ENCODE results near the gene UST.
A peak's percentile ranks its signal among the peaks of the same experiment; 100 is the strongest.

UST gene

DNA sequence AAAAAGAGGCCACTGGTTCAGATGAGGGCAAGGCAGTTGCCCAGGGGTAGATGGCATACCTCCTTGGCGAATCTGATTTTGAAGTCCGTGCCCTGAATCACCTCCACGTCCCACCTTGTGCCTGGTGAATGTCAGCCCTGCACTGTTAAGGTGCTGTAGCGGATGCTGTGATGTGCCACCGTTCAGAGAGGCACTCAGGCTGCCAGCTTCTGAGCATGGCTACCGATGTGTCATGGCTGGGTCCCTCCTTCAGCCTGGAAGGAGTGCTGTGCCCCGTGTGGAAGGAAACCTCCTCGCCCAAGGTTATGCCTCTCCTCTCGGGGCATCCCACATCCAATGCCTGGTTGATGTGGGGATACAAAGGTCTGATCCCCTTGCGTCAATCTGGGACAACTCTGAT, 43.6 kb downstream of the UST start:
- in situ Hi-C loops (cut with MboI; ENCODE audit: low pct_unique_long_range_greater_than_20kb, low sequenced_read_pairs): no loop called here
- no peak for DNase-seq

DNA sequence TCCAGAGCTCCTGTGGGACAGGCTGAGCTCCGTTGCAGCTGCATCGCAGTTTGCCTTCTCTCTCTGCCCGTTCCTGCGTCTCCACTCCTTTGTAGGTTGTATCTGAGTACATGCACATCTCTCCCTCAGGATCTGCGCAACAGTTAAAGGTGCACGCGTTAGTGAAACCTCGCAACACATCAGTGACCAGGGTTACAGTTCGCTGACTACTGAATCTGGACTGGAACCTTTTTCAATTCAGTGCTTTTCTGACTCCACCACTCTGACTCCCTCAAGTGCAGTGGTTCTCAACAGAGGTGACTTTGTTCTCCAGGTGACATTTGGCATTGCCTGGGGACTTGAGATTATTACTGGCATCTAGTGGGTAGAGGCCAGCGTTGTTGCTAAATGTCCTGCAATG, 44.0 kb downstream of the UST start:
- no peak for DNase-seq
- in situ Hi-C loops (cut with MboI; ENCODE audit: low pct_unique_long_range_greater_than_20kb, low sequenced_read_pairs): no loop called here

DNA sequence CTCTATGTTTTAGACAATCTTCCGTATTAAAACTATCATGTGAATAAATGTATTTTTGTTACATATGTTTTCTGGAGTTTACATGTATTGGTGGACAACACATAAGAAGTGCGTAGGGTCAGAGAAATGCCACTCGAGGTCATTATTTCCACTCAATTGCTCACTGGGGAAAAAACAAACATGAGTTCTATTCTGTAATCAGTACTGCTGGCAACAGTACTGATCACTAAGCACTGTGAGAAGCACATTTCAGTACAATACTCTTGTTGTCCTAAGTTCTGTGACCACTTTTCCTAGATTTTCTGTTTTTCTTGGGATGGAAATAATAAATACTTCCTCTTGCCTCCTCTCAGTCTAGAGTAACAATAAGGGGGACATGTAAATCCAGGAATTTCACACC, 44.5 kb downstream of the UST start:
- DNase-seq: no peak
- in situ Hi-C loops (cut with MboI; ENCODE audit: low pct_unique_long_range_greater_than_20kb, low sequenced_read_pairs): no loop called here

DNA sequence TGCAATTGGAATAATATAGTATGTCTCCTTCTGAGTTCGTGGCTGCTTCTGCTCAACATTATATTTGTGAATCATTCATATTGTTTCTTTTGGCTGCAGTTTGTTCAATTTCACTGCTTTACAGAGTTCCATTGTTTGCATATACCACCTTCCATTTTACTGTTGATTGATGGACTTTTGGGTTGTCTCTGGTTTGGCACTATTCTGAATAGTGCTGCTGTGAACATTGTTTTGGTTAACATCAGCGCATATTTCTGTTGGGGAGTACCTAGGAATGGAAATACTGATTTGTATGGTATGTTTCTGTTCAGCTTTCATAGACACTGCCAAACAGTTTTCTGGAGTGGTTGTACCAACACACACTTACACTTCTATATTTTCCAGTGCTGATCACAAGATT, 46.9 kb downstream of the UST start:
- no peak for DNase-seq
- in situ Hi-C loops (cut with MboI; ENCODE audit: low pct_unique_long_range_greater_than_20kb, low sequenced_read_pairs): no loop called here

DNA sequence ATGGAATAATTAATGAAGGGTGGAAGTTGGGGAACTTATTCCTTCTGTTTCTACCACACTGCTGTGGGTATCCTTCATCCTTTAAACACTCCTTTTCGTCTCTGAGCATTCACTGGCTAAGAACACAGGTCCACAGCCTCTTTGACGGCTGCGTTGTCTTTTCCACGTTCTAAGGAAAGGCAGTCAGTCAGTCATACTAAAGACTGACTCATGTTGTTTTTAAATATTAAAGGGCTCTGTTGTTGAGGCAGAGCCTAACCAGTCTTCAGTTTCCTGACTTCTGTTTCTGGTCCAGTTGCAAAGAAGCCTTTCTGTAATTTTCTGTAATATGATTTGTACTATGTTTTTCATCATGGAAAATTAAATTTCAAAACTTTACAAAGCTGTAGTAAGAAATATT, 48.0 kb downstream of the UST start:
- in situ Hi-C loops (cut with MboI; ENCODE audit: low pct_unique_long_range_greater_than_20kb, low sequenced_read_pairs): no loop called here

DNA sequence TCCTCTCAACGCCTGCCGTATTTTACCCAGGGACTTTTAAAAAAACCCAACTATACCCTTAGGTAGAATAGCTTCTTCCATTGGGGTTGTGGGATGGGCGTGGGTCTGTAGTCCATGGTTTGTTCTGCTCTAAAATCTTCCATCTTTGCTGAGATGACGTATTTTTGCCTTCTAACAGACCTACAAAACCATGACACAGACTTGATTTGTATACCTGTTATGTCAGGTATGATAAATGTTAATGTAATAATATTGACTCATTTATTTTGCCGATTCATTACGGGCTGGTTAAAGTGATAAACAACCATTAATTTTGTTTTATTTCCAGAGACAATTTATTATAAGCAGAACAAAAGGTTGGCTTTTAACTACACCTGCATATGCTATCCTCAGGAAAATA, 48.7 kb downstream of the UST start:
- in situ Hi-C loops (cut with MboI; ENCODE audit: low pct_unique_long_range_greater_than_20kb, low sequenced_read_pairs): no loop called here
- DNase-seq: no peak

More for the DNA sequence above, 48.0 kb downstream of the UST start:
- no peak for DNase-seq

DNA sequence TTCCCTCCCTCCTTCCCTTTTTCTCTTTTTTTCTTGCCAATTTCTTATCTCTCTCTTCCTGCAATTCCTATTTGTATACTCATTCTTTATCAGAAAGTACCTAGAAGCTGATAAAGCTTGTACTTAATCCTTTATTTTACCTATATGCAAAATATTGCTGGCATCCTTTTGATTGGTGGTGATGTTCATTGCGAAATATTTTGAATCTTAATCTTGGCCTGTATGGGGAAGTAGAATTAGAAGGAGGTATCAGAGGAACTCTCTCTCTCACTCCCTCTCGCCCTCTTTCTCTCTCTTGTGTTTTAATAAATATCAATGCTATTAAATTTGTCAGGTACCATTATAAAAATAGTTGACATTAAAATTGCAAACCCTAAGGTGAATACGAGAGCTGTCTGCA, 52.8 kb downstream of the UST start:
- in situ Hi-C loops (cut with MboI; ENCODE audit: low pct_unique_long_range_greater_than_20kb, low sequenced_read_pairs): no loop called here

DNA sequence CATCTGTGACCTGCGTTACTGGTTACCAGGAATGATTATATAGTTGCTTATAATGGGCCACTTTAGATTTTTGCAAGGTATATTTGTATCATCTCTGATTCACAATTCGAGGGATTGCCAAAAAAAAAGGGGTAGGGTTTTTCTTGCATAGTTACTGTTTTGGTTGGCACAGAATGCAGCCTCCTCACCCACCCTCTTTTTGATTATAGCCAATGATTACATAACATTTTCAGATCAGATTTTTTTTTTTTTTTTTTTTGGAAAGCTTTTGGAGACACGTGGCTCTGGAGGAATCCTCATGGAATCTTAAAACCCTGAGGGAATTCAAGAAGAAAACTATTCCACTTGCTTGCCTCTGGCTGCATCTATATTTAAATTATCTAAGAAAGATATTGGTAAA, 53.7 kb downstream of the UST start:
- DNase-seq: no peak
- in situ Hi-C loops (cut with MboI; ENCODE audit: low pct_unique_long_range_greater_than_20kb, low sequenced_read_pairs): no loop called here

More for the DNA sequence above, 52.8 kb downstream of the UST start:
- peak; percentile 35 for DNase-seq

DNA sequence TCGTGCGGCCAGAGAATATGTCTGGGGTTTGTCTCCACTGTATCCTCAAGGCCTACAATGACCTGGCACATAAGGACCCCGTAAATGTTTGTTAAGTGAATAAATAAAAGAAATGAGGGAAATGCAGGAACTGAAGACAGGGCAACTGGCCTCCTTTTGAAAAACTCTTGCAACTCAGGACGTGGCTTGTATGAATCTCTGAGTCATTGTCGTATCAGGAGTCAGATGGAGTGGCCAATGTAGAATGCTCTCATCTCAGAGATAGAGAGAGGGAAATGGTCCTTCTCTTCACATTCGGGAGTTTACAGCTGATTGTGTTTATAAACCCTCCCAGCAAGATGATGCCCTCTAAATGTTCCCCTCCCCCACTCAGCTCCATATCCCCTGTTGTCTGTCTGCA, 57.1 kb downstream of the UST start:
- no peak for DNase-seq
- in situ Hi-C loops (cut with MboI; ENCODE audit: low pct_unique_long_range_greater_than_20kb, low sequenced_read_pairs): no loop called here

DNA sequence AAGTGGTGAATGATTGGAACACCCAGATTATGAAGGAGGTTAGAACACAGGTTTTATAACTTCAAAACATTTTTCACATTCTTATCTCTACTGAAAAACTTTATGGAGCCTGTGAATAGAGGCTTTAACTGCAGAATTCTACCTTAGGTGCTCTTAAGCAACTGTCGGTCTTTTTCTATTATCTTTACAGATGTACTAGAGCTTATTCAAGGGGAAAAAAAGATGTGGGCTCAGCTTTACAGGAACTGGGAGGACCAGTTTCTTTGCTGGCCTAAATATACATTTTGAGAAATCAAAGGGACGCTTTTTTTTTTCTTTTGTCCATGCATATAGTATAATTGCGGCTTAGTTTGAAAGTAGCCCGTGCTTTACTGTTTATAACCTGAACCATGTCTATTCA, 58.9 kb downstream of the UST start:
- DNase-seq: no peak
- in situ Hi-C loops (cut with MboI; ENCODE audit: low pct_unique_long_range_greater_than_20kb, low sequenced_read_pairs): no loop called here

DNA sequence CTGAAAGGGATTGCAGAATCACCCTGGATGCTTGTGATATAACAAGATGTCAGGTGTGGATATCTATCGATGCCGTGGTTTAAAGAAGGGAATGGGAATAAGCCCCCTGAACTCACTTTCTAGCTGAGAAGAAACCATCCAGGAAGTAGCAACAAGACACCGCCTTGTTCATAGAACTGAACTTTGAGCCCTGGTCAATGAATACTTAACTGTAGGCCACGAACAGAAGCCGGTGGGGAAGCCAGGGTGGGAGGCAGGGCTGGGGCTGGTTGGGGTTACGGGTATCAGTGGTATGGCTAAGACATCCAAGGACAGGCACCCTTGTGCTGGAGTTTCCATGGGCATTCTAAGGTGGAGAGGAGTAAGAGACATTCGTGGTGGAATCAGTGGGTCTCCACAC, 61.0 kb downstream of the UST start:
- no peak for DNase-seq
- in situ Hi-C loops (cut with MboI; ENCODE audit: low pct_unique_long_range_greater_than_20kb, low sequenced_read_pairs): no loop called here

DNA sequence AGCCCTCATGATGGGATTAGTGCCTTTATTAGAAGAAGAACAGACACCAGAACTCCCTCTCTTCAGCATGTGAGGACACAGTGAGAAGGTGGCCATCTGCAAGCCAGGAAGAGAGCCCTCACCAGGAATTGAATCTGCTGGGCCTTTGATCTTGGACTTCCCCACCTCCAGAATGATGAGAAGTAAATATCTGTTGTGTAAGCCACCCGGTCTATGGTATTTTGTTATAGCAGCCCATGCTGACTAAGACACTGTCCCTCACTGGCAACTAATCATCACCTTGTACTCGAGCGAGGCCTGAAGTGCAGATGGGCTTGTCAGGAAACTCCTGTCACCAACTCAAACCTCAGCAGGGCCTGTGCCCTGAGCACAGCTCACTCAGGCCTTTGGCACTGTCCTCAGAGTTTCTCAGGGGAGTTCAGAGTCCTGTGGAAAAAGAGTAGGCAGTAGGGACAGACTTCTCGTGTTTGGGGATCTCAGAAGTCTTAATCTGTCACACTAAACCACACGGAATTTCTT, 62.0 kb downstream of the UST start:
- no peak for DNase-seq
- in situ Hi-C loops (cut with MboI; ENCODE audit: low pct_unique_long_range_greater_than_20kb, low sequenced_read_pairs): no loop called here

DNA sequence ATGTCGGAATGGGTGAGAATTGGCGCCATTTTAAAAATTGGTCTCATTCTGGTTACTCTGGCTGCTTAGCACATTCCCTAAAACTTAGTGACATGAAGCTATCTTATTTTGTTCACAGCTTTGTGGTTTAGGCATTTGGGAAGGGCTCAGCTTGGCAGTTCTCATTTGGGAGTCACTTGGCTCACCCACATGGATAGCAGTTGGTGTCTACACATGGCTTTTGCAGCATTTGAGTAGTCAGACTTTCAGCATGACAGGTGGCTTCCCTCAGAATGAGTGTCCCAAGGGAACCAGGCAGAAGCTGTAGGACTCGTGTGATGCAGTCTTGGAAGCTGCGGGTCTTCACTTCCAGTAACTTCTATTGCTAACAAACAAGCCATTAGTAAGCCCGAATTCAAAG, 64.6 kb downstream of the UST start:
- no peak for DNase-seq
- in situ Hi-C loops (cut with MboI; ENCODE audit: low pct_unique_long_range_greater_than_20kb, low sequenced_read_pairs): no loop called here

DNA sequence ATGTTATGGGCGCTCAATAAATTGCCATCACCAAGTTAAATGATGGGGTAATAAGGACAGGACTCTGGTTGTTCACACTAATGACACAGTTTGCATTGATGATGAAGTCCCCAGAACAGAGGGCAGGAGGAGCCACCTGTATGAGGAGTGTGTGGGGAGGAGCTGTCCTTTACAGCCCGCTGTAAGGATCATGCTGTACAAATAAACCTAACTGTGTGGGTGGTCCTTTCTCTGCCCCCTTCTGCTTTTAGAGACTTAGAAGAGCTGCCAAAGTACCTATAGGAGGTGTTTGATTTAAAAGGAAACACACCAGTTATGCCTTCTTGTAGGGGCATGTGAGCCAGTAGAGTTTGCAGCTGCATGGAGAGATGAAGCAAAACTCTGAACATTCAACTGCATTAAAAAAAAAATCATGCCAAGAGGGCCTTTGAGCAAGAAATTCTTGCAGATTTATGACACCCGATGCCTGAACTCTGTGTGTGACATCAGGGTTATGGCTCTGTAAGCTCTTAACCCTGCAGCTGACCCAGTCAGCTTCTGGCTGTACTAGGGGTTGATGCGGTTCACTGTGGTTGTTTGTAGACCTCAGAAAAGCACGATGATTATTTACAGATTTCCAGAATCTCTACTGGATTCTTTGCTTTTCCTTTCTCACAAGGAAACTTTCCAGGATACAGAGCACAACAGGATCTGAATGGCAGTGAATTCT, 67.4 kb downstream of the UST start:
- in situ Hi-C loops (cut with MboI; ENCODE audit: low pct_unique_long_range_greater_than_20kb, low sequenced_read_pairs): no loop called here
- DNase-seq: no peak

DNA sequence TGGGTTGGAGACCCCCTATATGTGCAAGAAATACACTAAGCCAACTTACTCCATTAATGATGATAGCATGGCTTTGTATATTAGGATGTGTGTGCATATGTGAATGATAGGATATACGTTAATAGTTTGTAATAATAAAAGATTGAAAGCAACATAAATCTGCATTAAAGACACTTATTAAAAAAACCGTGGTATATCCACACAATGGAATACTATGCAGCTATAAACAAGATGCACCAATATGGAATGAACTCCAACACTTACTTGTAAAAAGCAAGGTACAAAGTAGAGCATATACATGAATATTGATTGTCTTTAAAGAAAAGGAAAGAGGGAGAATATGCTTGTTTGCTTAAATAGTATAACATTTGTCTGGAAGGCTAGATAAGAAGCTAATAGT, 68.0 kb downstream of the UST start:
- no peak for DNase-seq
- in situ Hi-C loops (cut with MboI; ENCODE audit: low pct_unique_long_range_greater_than_20kb, low sequenced_read_pairs): no loop called here

DNA sequence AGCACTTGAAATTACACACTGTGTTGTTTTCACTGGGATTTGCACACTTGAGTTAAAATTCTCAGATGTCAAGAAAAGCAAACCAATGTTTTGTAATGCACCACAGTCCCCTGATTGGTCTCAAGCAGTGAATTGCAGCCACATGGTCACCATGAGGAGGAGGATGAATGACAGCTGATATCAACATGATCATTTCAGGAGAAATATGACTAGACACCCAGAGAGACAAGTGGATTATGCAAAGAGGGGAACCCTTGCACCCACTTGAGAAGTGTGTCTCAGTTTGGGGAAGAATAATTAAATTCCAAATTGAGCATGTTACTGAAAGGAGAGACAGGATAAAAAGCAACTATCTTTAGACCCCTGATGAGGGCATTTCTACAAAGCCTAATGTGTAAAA, 69.3 kb downstream of the UST start:
- in situ Hi-C loops (cut with MboI; ENCODE audit: low pct_unique_long_range_greater_than_20kb, low sequenced_read_pairs): no loop called here
- DNase-seq: no peak

DNA sequence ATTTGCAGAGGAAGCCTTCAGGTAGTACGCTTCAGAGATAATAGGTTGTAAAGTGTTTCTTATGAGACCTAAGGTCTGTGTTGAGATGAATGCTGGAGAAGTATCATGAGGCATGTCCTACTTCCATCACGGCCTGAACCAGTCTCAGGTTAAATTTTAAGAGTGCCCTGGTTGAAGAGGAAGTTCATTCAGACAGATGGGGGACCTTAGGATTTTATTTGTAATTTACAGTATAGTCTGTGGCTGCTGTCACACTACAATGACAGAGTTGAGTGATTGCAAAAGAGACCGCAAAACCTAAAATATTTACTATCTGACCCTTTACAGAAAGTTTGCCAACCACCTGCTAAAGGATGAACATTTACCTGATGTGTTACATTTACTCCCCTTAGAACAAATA, 70.9 kb downstream of the UST start:
- DNase-seq: peak; percentile 39
- in situ Hi-C loops (cut with MboI; ENCODE audit: low pct_unique_long_range_greater_than_20kb, low sequenced_read_pairs): no loop called here

DNA sequence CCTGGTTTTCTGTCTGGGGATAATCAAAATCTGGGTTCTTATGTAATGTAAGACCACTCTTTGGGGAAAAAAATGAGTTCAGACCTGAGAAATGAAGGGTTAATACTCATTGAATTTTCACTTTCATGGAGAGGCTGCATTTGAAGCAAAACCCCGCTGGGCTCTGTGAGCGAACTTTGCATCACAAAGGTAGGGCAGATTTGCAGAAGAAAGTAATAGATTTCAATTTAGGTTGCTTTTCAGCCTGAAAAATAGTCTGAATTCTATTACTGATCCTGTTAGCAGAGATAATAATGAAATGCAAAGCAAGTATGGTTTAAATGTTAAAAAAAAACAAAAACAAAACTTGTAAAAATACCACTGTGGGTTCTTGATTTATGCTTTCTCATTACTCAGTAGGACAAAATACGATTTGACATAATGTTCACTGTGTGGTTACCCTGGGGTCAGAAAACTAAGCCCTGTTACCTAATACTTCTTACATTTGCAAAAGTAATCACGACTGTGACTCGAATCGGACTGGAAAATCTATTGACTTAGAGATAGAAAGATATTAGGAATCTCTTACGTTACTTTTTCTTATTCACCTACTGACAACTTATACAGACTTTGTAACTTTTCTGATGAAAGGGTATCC, 72.2 kb downstream of the UST start:
- in situ Hi-C loops (cut with MboI; ENCODE audit: low pct_unique_long_range_greater_than_20kb, low sequenced_read_pairs): no loop called here
- DNase-seq: no peak

DNA sequence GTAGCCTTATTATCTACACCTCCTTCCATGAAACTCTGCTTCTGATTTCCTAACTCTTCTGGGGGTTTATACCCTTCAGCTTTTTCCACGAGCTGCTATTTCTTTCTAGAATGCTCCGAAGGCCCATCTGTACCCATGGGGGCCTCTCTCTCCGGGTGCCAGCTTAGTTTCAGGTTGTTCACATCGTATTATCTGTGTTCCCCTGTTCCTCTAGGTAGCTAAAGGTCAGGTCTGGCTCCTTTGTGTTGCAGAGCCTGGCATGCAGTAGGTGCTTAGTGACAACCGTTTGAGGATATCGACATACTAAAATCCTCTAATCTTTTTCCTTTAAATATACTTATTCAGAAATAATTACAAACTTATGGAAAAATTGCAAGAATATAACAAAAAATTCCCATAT, 73.0 kb downstream of the UST start:
- in situ Hi-C loops (cut with MboI; ENCODE audit: low pct_unique_long_range_greater_than_20kb, low sequenced_read_pairs): no loop called here
- no peak for DNase-seq

DNA sequence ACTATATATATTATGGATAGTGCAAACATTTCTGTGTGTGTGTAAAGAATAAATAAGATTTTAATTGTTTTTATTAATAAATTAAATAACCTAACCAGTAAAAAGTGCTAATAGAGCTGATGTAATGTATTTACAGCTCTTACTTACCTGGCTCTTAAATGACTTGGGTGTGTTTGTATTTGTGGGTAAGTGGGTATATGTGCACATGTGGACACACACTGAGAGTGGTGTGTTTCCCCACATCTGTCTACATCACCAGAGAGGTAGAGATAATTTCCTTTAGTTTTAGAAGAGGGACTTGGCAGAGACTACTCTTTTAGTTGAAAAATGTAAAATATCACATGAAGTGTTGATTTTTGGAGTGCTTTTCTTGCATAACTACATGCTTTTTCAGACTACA, 76.0 kb downstream of the UST start:
- no peak for DNase-seq
- in situ Hi-C loops (cut with MboI; ENCODE audit: low pct_unique_long_range_greater_than_20kb, low sequenced_read_pairs): no loop called here

DNA sequence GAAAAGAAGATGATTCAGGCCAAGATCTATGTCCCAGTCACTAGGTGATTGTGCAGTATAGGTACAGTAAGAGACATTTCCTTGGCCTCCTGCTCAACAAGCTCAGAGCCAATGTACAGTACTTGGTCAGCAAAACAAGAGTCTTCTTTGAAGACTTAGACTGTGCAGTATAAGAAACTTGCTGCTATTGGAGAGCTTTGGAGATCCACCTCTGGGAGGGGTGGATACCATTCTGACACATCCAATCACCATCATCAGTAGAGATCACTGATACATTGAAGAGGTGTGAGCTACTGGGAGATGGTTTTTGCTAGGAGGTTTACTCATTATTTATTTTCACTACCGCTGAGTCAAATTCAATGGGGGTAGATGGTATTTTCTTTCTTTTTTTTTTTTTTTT, 77.5 kb downstream of the UST start:
- in situ Hi-C loops (cut with MboI; ENCODE audit: low pct_unique_long_range_greater_than_20kb, low sequenced_read_pairs): no loop called here
- DNase-seq: no peak

All from KBM-7 (cell line).